Activated naive CD4-positive, alpha-beta T cell treated with anti-CD3 and anti-CD28 coated beads, Interleukin-2, amount 50 U/mL, for 16 hours (primary cell): ENCODE data around the gene CEP83.
"Not testable (repeated sequence)": the region's sequence is repeated elsewhere in the genome, so short reads cannot be mapped to it uniquely, and the experiment has no call there.

Experiments used
- DNase-seq: peaks from one replicate; pipeline ENCODE4 v3.0.0-alpha.2; 2020

CEP83 gene

DNA sequence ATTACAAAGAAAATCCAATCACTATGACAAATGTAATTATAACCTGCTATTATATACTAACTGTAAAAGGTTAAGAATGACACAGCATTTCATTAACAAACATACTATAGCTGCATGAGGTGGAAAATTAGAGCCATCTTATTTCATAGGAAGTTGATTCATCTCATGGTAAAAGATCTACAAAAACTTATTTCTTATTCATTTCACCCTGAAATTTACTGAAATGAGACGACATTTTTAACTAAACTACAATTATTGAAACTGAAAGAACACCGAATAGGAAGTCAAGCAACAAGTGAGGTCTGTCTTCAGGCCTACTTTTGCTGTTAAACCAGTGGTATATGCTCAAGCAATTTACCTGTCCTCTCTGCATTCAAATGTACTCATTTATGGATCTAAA, 87.2 kb downstream of the CEP83 start:
- DNase-seq: no peak

DNA sequence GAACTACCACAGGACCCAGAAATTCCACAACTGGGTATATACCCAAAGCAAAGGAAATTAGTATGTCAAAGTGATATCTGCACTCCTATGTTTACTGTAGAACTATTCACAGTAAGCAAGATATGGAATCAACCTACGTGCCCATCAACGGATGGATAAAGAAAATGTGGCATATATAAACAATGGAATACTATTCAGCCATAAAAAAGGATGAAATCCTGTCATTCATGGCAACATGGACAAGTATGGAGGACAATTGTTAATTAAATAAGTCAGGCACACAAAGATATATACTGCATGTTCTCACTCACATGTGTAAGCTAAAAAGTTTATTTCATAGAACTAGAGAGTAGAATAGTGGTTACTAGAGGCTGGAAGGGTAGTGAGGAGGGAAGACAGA, 97.0 kb downstream of the CEP83 start:
- no peak for DNase-seq

GRCh38 chr12:94359761-94360160, 99.9 kb downstream of the CEP83 start:
- no peak for DNase-seq

DNA sequence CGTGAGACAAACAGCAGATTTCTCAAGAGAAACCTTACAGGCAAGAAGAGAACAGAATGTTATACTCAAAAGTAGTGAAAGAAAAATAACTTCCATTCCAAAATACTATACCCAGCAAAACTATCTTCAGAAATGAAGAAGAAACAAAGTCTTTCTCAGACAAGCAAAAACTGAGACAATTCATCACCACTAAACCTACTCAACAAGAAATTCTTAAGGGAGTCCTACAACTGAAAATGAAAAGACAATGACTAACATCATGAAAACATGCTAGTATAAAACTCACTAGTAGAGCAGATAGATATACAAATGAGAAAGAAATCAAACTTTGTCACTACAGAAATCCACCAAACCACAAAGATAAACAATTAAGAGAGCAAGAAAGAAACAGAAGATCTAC, 106.5 kb downstream of the CEP83 start:
- DNase-seq: no peak

- no peak for DNase-seq
Observed at GRCh38 chr12:94340573-94340972, 119.1 kb downstream of the CEP83 start.

DNA sequence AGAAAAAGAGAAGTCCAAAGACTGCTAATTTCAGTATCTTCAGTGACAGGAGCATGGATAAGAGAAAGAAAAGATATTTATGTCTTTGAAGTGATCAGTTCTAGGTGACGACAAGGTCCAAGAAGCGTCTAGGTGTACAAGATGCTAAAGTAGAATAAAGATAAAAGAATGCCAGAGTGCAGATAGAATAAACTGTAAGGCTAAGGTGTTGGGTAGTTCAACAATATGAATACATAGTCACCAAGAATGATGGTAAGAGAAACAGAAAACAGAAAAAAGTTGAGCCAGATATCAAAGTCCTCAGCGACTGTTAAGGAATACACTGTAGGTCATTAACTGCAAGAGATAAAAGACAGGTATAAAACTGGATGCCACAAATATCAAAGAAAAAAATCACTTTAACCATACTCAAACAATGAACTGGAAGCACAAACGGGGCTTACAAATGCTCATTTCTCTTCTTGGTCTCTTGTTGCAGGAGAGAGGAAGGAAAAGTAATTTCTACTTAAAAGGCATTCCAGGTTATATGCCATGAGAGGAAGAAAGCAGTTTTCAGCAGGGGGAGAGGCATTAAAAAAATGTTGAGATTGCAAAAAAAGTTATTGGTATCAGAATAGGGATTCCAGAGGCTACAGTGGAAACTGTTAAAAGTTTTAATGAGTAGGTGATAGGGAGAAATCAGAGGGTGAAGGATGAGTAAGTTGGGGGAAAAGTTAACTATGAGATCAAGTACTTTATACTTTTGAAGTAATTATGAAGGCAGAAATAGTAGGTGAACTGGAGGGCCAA, 121.5 kb downstream of the CEP83 start:
- DNase-seq: no peak

- no peak for DNase-seq
Observed at GRCh38 chr12:94336211-94336925, 123.3 kb downstream of the CEP83 start.

- no peak for DNase-seq
Observed at GRCh38 chr12:94333396-94333795, 126.3 kb downstream of the CEP83 start.

DNA sequence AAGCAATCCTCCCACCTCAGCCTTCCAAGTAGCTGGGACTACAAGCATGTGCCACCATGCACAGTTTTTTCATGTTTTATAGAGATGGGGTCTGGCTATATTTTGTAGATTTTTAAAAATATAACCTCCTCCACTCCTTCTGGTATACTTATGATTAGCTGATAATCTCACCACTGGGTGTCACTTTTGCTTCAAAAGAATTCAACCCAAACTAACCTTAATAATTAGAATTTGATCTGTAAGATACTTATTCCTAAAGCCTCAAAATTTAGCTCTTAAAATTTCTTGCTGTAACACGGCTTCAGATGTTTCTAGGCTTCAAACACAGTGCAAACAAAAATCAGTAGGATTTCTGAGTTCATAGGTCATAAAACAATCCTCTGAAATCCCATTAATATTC, 130.3 kb downstream of the CEP83 start:
- DNase-seq: no peak

GRCh38 chr12:94327809-94328208, 131.9 kb downstream of the CEP83 start:
- no peak for DNase-seq

DNA sequence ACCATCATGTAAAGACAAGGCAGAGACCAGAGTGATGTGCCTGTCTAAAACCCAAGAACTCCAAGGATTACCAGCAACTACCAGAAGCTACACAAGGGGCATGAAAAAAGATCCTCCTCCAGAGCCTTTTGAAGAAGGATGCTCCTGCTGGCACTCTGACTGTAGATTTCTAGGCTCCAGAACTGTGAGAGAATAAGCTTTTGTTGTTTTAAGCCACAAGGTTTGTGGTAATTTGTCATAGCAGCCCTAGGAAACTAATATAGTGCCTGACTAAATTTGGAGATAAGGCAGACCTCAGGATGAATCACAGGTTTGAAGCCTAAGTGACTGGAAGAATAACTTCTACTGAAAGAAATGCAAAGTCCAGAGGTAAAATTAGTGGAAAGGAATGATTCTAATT, 132.9 kb downstream of the CEP83 start:
- DNase-seq: no peak

- DNase-seq: no peak
Observed at GRCh38 chr12:94326234-94326633, 133.4 kb downstream of the CEP83 start.

DNA sequence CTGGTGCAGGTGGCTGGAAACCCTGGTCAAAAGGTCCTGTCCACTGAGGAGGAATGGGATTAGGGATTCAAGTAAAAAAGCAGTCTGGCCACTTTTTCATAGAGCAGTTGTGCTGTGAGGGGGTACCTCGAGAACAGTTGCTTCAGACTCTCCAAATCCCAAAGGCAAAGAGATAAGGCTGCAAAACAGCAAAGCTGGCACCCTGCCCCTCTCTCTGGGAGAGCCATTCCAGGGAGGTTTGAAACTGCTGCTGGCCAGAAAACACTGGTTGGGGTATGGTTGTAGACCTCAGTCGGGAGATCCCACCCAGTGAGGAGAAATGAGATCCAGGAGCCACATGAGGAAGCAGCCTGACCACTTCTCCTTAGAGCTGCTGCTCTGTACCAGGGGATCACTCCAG, 137.3 kb downstream of the CEP83 start:
- DNase-seq: no peak

DNA sequence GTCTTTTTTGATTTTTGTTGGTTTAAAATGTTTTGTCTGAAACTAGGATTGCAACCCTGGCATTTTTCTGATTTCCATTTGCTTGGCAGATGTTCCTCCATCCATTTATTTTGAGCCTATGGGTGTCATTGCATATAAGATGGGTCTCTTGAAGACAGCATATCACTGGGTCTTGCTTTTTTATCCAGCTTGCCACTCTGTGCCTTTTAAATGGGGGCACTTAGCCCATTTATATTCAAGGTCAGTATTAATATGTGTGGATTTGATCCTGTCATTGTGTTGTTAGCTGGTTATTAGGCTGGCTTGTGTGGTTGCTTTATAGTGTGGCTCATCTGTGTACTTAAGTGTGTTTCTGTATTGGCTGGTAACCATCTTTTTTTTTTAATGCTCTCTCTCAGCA, 139.6 kb downstream of the CEP83 start:
- DNase-seq: no peak

- no peak for DNase-seq
Observed at GRCh38 chr12:94318181-94318580, 141.5 kb downstream of the CEP83 start.

DNA sequence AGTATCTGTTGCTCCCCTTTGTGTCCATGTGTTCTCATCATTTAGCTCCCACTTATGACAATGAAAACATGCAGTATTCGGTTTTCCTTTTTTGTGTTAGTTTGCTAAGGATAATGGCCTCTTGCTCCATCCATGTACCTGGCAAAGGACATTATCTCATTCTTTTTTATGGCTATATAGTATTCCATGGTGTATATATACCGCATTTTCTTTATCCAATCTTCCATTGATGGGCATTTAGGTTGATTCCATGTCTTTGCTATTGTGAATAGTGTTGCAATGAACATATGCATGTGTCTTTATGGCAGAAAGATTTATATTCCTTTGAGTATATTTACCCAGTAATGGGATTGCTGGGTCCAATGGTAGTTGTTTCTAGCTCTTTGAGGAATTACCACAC, 143.1 kb downstream of the CEP83 start:
- DNase-seq: not testable (repeated sequence)

- DNase-seq: no peak
Observed at GRCh38 chr12:94312378-94312777, 147.3 kb downstream of the CEP83 start.

- DNase-seq: no peak
Observed at GRCh38 chr12:94309373-94309772, 150.3 kb downstream of the CEP83 start.

DNA sequence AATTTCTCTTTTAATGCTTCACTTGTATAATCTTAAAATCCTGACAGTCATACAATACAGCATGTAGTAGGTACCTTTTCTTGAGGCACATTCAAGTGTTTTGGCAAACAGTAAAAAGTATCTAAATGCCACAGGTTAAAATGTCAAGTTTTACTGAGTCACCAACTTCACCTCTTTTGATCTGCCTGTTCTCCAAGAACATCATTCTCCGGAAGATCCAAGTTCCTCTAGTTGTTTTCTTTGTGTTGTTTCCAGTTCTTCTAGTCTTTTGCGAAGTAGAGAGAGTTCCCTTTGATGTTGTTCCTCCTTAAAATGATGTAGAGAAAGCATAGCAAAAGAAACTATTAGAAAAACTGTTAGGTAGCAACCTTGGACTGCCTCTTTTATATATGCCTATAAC, 151.1 kb downstream of the CEP83 start:
- DNase-seq: no peak

DNA sequence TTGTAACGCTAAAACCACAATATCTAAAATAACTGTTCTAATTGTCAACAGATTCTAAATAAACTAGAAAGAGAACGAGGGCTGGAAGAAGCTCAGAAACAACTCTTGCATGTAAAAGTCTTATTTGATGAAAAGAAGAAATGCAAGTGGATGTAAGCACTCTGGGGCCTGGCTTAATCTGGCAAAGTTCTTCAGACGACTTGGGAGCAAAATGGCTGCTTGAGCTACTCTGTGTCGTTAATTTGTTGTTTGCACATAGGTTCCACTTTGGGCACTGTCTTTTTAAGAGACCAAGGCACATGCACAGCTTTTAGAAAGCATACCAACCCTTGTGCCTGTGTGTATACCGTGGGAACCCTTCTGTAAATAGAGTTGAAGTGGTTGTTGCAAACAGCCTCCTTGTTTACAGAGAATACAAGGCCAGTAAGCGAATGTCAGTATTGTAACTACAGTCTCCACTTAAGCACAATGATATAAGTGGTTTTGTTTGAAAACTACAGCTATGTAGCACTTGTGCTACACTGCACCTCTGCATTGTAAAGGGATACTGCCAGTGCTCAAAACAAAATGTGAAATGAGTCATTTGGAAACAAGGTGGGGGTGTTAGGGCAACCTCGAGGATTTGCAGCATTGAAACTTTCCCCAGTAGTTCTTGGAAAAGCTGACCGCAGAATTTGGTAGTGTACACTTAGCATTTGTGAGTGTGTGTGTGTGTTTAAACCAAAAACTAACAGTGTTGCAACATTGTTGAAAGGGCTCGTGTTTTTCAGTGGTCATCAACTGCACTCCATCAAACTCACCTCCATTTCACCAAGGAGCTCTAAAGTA, 154.3 kb downstream of the CEP83 start:
- no peak for DNase-seq

GRCh38 chr12:94304566-94305061, 155.1 kb downstream of the CEP83 start:
- DNase-seq: no peak

- no peak for DNase-seq
Observed at GRCh38 chr12:94304012-94304411, 155.7 kb downstream of the CEP83 start.

- DNase-seq: no peak
Observed at GRCh38 chr12:94299846-94300245, 159.8 kb downstream of the CEP83 start.
